22Rv1 (cell line): ENCODE data around the gene SFTPD.

Experiments
- H3K27ac ChIP-seq: fragments of 450-650 bp; 2 replicates; pipeline ENCODE4 v1.5.1; 2017
- ZFX ChIP-seq: fragments of 450-650 bp; IDR thresholded peaks from 2 replicates; pipeline ENCODE4 v1.6.1; 2017; ENCODE audit warnings: antibody characterized with exemption, borderline replicate concordance
- TF ChIP-seq, protein P1 (sequence below): fragments of 450-650 bp; IDR thresholded peaks from 2 replicates; pipeline ENCODE4 v1.5.1; 2017; ENCODE audit warnings: mild to moderate bottlenecking

Gene SFTPD

DNA sequence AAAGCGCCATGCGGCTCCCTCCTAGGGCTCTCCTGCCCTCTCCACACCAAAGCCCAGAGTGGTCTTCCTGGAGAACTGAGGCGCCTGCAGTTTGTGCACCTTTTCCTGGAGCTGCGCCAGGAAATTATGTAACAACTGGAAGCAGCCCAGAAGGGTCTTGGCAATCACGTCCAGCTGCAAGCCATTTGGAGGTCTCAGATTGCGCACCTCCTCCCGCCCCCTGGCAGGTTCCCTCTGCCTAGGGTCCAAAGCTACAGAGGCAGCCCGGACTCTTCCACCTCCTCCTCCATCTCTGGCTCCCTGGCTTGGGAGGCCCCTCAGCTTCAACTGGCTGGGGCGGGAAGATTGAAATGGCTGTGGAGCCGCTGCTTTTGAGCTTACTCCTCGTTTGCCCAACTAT, 34.0 kb upstream of the SFTPD start:
- no peak for TF ChIP-seq ZFX
- TF ChIP-seq, protein P1, sequence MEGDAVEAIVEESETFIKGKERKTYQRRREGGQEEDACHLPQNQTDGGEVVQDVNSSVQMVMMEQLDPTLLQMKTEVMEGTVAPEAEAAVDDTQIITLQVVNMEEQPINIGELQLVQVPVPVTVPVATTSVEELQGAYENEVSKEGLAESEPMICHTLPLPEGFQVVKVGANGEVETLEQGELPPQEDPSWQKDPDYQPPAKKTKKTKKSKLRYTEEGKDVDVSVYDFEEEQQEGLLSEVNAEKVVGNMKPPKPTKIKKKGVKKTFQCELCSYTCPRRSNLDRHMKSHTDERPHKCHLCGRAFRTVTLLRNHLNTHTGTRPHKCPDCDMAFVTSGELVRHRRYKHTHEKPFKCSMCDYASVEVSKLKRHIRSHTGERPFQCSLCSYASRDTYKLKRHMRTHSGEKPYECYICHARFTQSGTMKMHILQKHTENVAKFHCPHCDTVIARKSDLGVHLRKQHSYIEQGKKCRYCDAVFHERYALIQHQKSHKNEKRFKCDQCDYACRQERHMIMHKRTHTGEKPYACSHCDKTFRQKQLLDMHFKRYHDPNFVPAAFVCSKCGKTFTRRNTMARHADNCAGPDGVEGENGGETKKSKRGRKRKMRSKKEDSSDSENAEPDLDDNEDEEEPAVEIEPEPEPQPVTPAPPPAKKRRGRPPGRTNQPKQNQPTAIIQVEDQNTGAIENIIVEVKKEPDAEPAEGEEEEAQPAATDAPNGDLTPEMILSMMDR = no peak
- no peak overlapping the region for H3K27ac ChIP-seq

DNA sequence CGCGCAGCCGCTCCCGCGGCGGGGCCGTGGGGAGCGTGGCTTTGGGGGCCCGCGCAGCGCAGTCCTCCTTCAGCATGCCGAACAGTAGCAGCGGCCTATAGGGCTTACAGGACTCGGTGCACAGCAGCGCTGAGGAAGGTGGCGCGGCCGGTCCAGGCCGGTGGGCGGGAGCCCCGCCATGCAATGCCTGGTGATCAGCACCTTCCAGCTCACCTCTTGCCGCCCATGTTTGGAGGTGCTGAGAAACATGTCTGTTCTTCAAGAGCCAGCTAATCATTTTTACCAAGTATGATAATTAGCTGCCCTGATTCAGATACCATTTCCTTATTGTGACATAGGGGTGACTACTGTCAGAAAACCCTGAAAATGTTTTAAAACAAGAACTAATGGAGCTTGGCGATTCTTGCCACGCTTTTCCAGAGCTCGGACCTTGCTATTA, 33.5 kb upstream of the SFTPD start:
- H3K27ac ChIP-seq = peak overlapping the region; percentile 72

DNA sequence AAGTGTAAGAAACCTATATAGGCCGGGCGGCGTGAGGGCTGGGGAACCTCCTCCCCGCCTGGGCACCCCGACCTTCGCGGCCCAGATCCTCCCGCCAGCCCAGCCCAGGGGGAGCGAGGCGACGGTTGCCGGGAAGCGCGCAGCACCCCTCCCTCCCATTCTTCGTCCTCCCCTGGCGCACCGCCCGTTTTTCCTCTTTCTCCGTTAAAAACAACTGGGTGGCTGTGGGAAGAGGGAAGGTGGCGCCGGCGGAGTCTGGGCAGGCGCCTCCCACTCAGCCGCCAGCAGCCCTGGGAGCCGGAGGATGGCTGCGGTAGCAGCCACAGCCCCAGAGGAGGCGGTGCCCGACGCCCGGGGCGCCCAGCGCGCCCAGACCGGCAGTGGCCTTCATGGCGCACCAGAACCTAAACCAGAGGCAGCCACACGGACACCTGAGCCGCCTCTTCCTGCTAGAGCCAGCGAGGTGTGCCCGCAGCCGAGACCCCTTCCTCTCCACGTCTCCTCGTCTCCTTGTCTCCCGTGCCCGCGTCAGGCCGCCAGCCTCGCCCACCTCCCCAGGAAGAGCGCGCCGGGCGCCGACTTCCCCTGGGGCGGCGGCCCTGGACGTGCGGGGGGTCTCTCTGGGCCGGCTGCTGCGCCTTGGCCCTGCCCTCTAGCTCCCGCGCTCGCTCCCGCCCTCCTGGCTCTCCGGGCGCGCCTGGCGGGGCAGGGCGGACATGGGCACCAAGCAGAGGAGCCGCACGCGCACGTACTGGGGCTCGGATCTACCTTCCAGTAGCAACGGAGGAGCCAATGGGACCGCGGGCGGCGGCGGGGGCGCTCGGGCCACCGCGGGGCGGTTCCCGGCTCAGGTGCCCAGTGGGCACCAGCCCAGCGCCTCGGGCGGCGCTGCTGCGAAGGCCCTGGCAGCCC, 32.8 kb upstream of the SFTPD start:
- TF ChIP-seq ZFX = no peak
- TF ChIP-seq, protein P1 = peak; percentile 20; the same call in 1 of the 2 replicates
- peak overlapping the region; percentile 72 for H3K27ac ChIP-seq

More for the DNA sequence above, 33.5 kb upstream of the SFTPD start:
- TF ChIP-seq ZFX = no peak
- TF ChIP-seq, protein P1 = no peak

DNA sequence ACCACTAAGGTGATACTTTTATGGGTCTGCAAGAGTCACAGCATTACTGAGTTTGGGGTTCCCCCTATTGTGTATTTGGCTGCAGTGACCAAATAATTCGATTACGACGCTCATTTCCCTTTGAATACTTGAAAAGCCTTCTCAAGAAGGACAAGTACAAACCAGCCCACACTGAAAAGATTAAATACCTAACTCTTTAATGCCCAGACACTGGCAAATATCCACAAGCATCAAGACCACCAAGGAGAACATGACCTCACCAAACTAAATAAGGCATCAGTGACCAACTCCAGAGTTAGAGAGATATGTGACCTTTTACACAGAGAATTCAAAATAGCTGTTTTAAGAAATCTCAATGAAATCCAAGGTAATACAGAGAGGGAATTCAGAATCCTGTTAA, 31.8 kb upstream of the SFTPD start:
- H3K27ac ChIP-seq = no peak overlapping the region
- TF ChIP-seq, protein P1 = no peak
- TF ChIP-seq ZFX = no peak

DNA sequence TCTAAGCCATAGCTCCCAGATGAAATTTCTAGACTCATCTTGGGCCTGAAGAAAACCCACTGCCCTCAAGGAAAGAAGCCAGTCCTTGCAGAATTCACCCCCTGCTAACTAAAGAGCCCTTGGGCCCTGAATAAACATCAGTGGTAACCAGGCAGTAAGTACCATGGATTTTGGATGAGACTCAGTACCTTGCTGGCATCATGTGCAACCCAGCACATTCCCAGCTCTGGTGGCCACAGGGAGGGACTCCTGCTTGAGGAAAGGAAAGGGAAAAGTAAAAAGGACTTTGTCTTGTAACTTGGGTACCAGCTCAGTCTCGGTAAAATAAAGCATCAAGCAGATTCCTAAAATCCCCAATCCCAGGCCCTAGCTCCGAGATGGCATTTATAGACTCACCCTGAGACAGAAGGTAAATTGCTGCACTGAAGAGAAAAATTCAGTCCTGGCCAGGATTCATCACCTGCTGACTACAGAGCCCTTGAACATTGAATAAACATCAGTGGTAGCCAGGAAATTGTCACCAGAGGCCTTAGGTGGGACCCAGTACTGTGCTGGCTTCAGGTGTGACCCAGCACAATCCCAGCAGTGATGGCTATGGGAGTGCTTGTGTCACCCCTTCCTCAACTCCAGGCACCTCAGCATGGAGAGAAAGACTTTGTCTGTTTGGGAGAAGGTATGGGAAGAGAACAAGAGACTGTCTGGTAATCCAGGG, 31.2 kb upstream of the SFTPD start:
- TF ChIP-seq, protein P1 = no peak
- TF ChIP-seq ZFX = no peak
- H3K27ac ChIP-seq = no peak overlapping the region

DNA sequence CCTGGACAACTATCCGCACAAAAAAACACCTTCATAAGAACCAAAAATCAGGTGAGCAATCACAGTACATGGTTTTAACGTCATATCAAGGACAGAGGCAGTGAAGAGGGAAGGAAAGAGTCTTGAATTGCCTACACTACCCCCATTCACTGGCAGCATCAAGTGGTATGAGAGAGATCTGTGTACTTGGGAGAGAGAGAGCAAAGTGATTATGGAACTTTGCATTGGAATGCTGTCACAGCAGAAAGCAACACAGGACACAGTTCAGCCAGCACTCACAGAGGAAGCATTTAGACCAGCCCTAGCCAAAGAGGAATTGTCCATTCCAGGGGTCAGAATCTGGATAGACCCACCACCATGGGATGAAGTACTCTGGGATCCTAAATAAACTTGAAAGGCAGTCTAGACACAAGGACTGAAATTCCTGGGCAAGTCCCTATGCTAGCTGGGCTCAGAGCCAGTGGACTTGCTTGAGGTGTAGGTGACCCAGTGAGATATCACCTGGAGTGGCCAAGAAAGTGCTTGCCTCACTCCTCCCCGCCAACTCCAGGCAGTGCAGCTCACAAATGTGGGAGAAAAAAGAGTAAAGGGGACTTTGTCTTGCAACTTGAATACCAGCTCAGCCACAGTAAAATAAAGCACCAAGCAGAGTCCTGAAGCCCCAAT, 30.5 kb upstream of the SFTPD start:
- TF ChIP-seq, protein P1 = no peak
- no peak for TF ChIP-seq ZFX
- no peak overlapping the region for H3K27ac ChIP-seq
